Measurements from ENCODE around the gene IKZF1.

Gene IKZF1

GRCh38 chr7:50418086-50418515 is 113.6 kb downstream of the IKZF1 start:
- H3K27ac ChIP-seq = no peak overlapping the region
- peak; percentile 97 for TF ChIP-seq CTCF (conservative IDR thresholded peaks at IDR 0.05)

- H3K27ac ChIP-seq = no peak overlapping the region
- no peak for TF ChIP-seq CTCF (conservative IDR thresholded peaks at IDR 0.05)
Measured at GRCh38 chr7:50418526-50419290, 114.2 kb downstream of the IKZF1 start.

GRCh38 chr7:50421043-50421442 is 116.5 kb downstream of the IKZF1 start:
- no peak for TF ChIP-seq CTCF (conservative IDR thresholded peaks at IDR 0.05)
- H3K27ac ChIP-seq = no peak overlapping the region

- H3K27ac ChIP-seq = no peak overlapping the region
- no peak for TF ChIP-seq CTCF (conservative IDR thresholded peaks at IDR 0.05)
Measured at GRCh38 chr7:50422858-50423257, 118.3 kb downstream of the IKZF1 start.

- TF ChIP-seq CTCF (conservative IDR thresholded peaks at IDR 0.05) = no peak
Measured at GRCh38 chr7:50423860-50424259, 119.3 kb downstream of the IKZF1 start.

GRCh38 chr7:50425318-50425717 is 120.8 kb downstream of the IKZF1 start:
- TF ChIP-seq CTCF (conservative IDR thresholded peaks at IDR 0.05) = no peak
- no peak overlapping the region for H3K27ac ChIP-seq

More at GRCh38 chr7:50423860-50424259, 119.3 kb downstream of the IKZF1 start:
- no peak overlapping the region for H3K27ac ChIP-seq

GRCh38 chr7:50426280-50427045 is 121.9 kb downstream of the IKZF1 start:
- no peak for TF ChIP-seq CTCF (conservative IDR thresholded peaks at IDR 0.05)
- H3K27ac ChIP-seq = no peak overlapping the region
